ENCODE measurements around the gene ERMAP.

GRCh38 chr1:42773420-42773819 is 43.5 kb upstream of the ERMAP start:
- TF ChIP-seq POLR2A (IDR thresholded peaks at IDR 0.05) (no peak), EP300 (IDR thresholded peaks at IDR 0.05) (no peak)
- TF ChIP-seq, protein P1, sequence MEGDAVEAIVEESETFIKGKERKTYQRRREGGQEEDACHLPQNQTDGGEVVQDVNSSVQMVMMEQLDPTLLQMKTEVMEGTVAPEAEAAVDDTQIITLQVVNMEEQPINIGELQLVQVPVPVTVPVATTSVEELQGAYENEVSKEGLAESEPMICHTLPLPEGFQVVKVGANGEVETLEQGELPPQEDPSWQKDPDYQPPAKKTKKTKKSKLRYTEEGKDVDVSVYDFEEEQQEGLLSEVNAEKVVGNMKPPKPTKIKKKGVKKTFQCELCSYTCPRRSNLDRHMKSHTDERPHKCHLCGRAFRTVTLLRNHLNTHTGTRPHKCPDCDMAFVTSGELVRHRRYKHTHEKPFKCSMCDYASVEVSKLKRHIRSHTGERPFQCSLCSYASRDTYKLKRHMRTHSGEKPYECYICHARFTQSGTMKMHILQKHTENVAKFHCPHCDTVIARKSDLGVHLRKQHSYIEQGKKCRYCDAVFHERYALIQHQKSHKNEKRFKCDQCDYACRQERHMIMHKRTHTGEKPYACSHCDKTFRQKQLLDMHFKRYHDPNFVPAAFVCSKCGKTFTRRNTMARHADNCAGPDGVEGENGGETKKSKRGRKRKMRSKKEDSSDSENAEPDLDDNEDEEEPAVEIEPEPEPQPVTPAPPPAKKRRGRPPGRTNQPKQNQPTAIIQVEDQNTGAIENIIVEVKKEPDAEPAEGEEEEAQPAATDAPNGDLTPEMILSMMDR (IDR thresholded peaks at IDR 0.05): no peak

Measured in tibial nerve (tissue), 4 donors.